ENCODE results near the gene PLCL2.

PLCL2 gene

DNA sequence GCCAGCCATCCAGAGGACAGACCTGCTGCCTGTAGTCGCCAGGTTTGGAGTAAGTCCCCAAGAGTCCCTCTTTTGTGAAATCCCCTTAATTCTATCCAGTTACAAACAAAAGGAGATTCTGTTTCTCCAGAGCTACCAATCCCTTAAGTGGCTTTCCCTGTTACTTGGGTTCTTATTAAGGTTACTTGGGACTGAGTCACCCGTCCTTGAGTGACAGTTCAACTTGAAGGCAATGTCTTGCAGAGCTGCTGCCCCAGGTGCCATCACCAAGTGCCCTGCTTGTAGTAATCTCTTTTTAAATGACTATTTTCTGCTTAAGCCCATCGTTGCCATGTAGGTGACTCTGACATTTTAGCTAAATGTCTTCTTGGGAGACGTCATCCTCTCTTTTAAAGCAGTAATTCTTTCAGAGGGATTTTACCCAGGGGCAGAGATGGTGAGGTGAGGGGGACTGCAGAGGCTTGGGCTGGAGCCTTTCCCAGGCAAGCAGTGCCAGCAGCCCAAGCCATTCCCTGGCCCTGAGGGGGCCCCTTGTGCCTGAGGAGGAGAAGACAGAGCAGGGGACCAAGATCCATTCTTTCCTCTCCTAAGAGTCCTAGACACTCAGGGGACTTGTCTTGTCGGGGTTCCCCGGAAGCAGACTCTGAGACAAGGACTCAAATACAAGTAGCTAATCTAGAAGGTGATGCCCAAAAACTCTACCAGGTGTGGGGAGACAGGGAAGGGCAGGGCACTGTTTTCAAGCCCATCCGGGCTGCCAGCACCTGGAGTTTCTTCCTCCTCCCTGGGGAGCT is 253.7 kb downstream of the PLCL2 start:
- no peaks in the 10 kb centered on the region for H3K79me2 ChIP-seq (ENCODE audit: low read length)
- H2AFZ ChIP-seq (ENCODE audit: low read depth, low read length): no peak overlapping the region
- H3K27me3 ChIP-seq (ENCODE audit: low read depth, low read length): peaks cover 3% of the 10 kb centered on the region; the same call in 1 of the 2 replicates
- H3K27ac ChIP-seq (ENCODE audit: low read length): no peak overlapping the region
- no peaks in the 10 kb centered on the region for H4K20me1 ChIP-seq (ENCODE audit: insufficient read depth, low read length)
- no peak overlapping the region for H3K4me3 ChIP-seq (ENCODE audit: low read length)
- no peak overlapping the region for H3K4me2 ChIP-seq (ENCODE audit: low read length)
- no peak overlapping the region for H3K9ac ChIP-seq (ENCODE audit: low read length)
- H3K36me3 ChIP-seq (replicated peaks; ENCODE audit: low read depth, low read length): no peaks in the 10 kb centered on the region
- no peaks in the 10 kb centered on the region for H3K4me1 ChIP-seq (ENCODE audit: low read length)
- TF ChIP-seq, protein P1, sequence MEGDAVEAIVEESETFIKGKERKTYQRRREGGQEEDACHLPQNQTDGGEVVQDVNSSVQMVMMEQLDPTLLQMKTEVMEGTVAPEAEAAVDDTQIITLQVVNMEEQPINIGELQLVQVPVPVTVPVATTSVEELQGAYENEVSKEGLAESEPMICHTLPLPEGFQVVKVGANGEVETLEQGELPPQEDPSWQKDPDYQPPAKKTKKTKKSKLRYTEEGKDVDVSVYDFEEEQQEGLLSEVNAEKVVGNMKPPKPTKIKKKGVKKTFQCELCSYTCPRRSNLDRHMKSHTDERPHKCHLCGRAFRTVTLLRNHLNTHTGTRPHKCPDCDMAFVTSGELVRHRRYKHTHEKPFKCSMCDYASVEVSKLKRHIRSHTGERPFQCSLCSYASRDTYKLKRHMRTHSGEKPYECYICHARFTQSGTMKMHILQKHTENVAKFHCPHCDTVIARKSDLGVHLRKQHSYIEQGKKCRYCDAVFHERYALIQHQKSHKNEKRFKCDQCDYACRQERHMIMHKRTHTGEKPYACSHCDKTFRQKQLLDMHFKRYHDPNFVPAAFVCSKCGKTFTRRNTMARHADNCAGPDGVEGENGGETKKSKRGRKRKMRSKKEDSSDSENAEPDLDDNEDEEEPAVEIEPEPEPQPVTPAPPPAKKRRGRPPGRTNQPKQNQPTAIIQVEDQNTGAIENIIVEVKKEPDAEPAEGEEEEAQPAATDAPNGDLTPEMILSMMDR (IDR thresholded peaks at IDR 0.05; ENCODE audit: low read depth, low read length): no peak
- TF ChIP-seq EZH2phosphoT487 (IDR thresholded peaks at IDR 0.05; ENCODE audit: low read depth): no peak
- H3K9me3 ChIP-seq (ENCODE audit: insufficient read depth, low read length): no peaks in the 10 kb centered on the region
